Measurements from ENCODE around the gene GDF15.
A peak's percentile ranks its signal among the peaks of the same experiment; 100 is the strongest.

The GDF15 gene

GRCh38 chr19:18428787-18429674, 43.1 kb downstream of the GDF15 start:
- Histone ChIP-seq H3F3A (ENCODE audit: low read depth) (no peaks in the 10 kb centered on the region), H3K9ac (ENCODE audit: low read depth, low read length, poor library complexity, severe bottlenecking) (peak overlapping the region; percentile 71), H3K9me2 (replicated peaks; ENCODE audit: low read depth, low read length) (no peaks in the 10 kb centered on the region), H2AFZ (ENCODE audit: low read length) (no peak overlapping the region), H3K4me2 (ENCODE audit: low read depth, low read length, poor library complexity, severe bottlenecking) (peak overlapping the region; percentile 88), H3K79me2 (ENCODE audit: insufficient read depth, low read length) (peaks cover 35% of the 10 kb centered on the region; the same call in 1 of the 2 replicates), H3K36me3 (ENCODE audit: insufficient read depth, low read length) (no peaks in the 10 kb centered on the region), H4K20me1 (ENCODE audit: insufficient read depth, low read length, poor library complexity, severe bottlenecking) (peaks cover 25% of the 10 kb centered on the region), H3K27me3 (ENCODE audit: insufficient read depth, low read length, poor library complexity, severe bottlenecking) (no peaks in the 10 kb centered on the region), H3K9me3 (ENCODE audit: insufficient read depth, low read depth, low read length) (no peaks in the 10 kb centered on the region), H3K4me3 (ENCODE audit: low read length, poor library complexity, severe bottlenecking) (peak overlapping the region; percentile 72), H3K4me1 (ENCODE audit: insufficient read depth, low read length, poor library complexity, severe bottlenecking) (peaks cover 18% of the 10 kb centered on the region)
- TF ChIP-seq CTCF (conservative IDR thresholded peaks at IDR 0.05; ENCODE audit: low read length) (0 out of 2 replicates have a peak, but pooled peaks have one; percentile 19), EZH2phosphoT487 (IDR thresholded peaks at IDR 0.05; ENCODE audit: borderline replicate concordance) (no peak)

DNA sequence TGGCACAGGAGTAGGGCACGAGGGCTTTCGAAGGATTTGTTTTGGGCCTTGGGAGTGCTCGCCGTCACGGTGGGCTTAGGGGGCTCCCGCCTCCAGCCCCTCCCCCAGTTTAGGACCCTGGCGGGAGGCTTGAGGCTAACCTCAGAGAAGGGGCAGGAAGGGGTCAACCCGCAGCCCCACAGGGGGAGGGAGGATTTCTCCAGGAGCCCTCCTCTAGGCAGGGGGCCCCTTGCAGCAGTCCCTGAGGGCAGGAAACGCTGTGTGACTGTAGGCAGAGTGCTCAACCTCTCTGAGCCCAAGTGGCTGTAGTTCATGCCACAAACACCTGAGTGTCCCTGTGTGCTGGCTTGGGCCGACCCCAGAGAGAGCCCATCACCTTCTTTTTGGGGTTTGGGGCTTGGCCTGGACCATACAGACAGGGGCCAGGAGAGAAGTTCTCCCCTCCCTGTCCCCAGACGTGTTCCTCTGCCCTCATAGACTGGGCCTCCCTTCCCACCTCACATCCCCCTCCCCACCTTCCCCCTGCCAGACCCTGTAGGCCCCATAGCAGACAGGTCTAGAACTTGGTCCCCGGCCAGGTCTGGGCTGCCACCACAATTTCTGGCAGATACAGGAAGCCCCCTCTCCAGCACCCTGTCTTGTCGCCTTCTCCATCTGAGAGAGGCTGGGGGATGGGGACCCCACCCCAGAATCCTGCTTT, 43.9 kb downstream of the GDF15 start:
- no peaks in the 10 kb centered on the region for H3K27me3 ChIP-seq (ENCODE audit: insufficient read depth, low read length, poor library complexity, severe bottlenecking)
- peaks cover 18% of the 10 kb centered on the region for H3K4me1 ChIP-seq (ENCODE audit: insufficient read depth, low read length, poor library complexity, severe bottlenecking)
- H3K4me3 ChIP-seq (ENCODE audit: low read length, poor library complexity, severe bottlenecking), result peak overlapping the region; percentile 72
- H3K4me2 ChIP-seq (ENCODE audit: low read depth, low read length, poor library complexity, severe bottlenecking), result peak overlapping the region; percentile 88
- peaks cover 26% of the 10 kb centered on the region; the same call in 1 of the 2 replicates for H3K79me2 ChIP-seq (ENCODE audit: insufficient read depth, low read length)
- H3K36me3 ChIP-seq (ENCODE audit: insufficient read depth, low read length), result no peaks in the 10 kb centered on the region
- no peaks in the 10 kb centered on the region for H3K9me2 ChIP-seq (replicated peaks; ENCODE audit: low read depth, low read length)
- H3K9ac ChIP-seq (ENCODE audit: low read depth, low read length, poor library complexity, severe bottlenecking), result peak overlapping the region; percentile 71
- no peak overlapping the region for H2AFZ ChIP-seq (ENCODE audit: low read length)
- TF ChIP-seq CTCF (conservative IDR thresholded peaks at IDR 0.05; ENCODE audit: low read length), result no peak
- no peak for TF ChIP-seq EZH2phosphoT487 (IDR thresholded peaks at IDR 0.05; ENCODE audit: borderline replicate concordance)
- no peaks in the 10 kb centered on the region for H3K9me3 ChIP-seq (ENCODE audit: insufficient read depth, low read depth, low read length)
- H3F3A ChIP-seq (ENCODE audit: low read depth), result no peaks in the 10 kb centered on the region
- H4K20me1 ChIP-seq (ENCODE audit: insufficient read depth, low read length, poor library complexity, severe bottlenecking), result peaks cover 19% of the 10 kb centered on the region

DNA sequence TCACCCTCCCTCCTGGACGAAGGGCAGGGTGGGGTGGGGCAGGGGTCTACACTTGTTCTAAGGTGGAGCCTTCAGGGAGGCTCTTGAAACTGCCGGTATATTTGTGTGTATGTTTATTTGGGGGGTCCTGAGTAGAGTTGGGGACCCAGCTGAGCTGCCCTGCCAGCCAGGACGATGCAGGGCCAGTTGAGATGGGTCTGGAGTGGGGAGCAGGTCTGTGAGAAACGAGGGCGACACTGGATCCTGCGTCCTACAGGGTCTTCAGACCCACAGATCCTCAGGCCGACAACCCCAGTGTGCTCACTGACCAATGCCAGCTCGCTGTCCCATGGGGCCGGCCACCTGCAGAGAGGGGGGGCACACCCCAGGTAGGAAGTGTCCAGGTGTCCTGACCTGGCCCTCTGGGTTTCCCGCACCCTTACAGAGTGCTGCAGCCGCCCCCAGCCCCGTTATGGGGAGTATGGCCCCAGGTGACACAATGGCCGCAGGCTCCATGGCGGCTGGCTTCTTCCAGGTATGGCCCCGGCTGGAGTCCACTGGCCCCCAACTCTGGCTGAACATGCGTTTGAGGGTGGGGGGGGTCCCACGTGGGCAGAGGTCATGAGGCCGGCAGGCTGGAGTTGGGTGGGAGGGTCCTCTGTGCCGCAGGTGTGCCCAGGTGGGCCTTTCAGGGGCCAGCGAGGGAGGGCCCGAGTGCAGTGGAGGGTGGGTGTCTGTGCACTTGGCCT, 44.6 kb downstream of the GDF15 start:
- H3K79me2 ChIP-seq (ENCODE audit: insufficient read depth, low read length), result peaks cover 19% of the 10 kb centered on the region; the same call in 1 of the 2 replicates
- peak overlapping the region; percentile 71 for H3K9ac ChIP-seq (ENCODE audit: low read depth, low read length, poor library complexity, severe bottlenecking)
- H3F3A ChIP-seq (ENCODE audit: low read depth), result no peaks in the 10 kb centered on the region
- no peaks in the 10 kb centered on the region for H3K9me2 ChIP-seq (replicated peaks; ENCODE audit: low read depth, low read length)
- H3K4me1 ChIP-seq (ENCODE audit: insufficient read depth, low read length, poor library complexity, severe bottlenecking), result peaks cover 18% of the 10 kb centered on the region
- no peak overlapping the region for H2AFZ ChIP-seq (ENCODE audit: low read length)
- H4K20me1 ChIP-seq (ENCODE audit: insufficient read depth, low read length, poor library complexity, severe bottlenecking), result peaks cover 16% of the 10 kb centered on the region
- peak overlapping the region; percentile 88 for H3K4me2 ChIP-seq (ENCODE audit: low read depth, low read length, poor library complexity, severe bottlenecking)
- no peaks in the 10 kb centered on the region for H3K9me3 ChIP-seq (ENCODE audit: insufficient read depth, low read depth, low read length)
- H3K4me3 ChIP-seq (ENCODE audit: low read length, poor library complexity, severe bottlenecking), result peak overlapping the region; percentile 72
- TF ChIP-seq EZH2phosphoT487 (IDR thresholded peaks at IDR 0.05; ENCODE audit: borderline replicate concordance) (no peak), CTCF (conservative IDR thresholded peaks at IDR 0.05; ENCODE audit: low read length) (no peak)
- no peaks in the 10 kb centered on the region for H3K36me3 ChIP-seq (ENCODE audit: insufficient read depth, low read length)
- no peaks in the 10 kb centered on the region for H3K27me3 ChIP-seq (ENCODE audit: insufficient read depth, low read length, poor library complexity, severe bottlenecking)

All from Loucy (cell line).